ENCODE measurements around the gene IGF2. TPM values are rescaled to one million over a fixed set of nuclear protein-coding genes. Genes with fewer than 3 reads are reported as not detected.
"Not testable (repeated sequence)": the region's sequence is repeated elsewhere in the genome, so short reads cannot be mapped to it uniquely, and the experiment has no call there.

Gene IGF2
- total RNA-seq, 1 experiment from 2014 or later: 0.35 TPM

DNA sequence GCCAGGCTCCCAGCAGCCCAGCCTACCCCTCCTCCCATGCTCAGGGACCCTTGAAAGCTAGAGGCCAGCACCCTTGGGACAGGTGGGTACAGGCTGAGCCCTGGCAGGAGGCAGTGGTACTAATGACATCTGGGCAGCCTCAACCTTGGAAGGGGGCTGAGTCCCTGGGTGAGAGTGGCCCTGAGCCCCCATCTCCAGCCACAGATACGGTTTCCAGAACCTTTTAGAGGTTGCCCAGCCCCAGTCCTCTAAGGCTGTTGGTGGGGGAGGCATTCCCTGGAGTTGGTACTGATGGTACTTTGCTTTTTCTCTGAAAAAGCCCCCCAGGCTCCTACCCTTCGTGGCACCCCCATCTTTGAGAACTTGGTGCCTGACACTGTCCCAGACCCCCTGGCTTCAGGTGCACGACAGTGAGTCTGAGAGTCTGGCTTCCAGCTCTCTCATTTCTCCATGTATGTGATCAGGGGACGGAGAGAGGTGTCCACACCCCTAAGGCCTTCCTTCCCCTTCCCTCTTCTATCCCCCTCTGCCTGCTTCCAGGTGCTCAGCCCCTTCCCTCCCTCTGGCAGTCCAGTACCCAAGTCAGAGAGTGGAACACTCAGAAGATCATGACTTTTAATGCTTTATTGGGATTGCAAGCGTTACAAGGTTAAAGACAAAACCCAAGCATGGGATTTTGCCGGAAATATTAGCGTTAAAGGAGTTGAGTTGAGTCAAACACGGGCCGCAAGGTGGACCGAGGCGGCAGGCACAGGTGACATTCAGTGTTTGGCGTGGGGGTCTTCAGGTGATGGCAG, 10.5 kb downstream of the IGF2 start:
- BruUV-seq (replicated peaks): no TSS peak
- intact Hi-C loops (cut with micrococcal nuclease): no loop called here
- Mint-ChIP-seq H3K36me3 (ENCODE audit: insufficient read depth, unreplicated experiment) (peaks cover 9% of the 10 kb centered on the region), H3K4me3 (ENCODE audit: unreplicated experiment) (no peak overlapping the region), H3K9me3 (ENCODE audit: unreplicated experiment) (peaks cover 13% of the 10 kb centered on the region), H3K27ac (ENCODE audit: low read depth, unreplicated experiment) (no peak overlapping the region), H3K27me3 (ENCODE audit: insufficient read depth, unreplicated experiment) (peaks cover 77% of the 10 kb centered on the region), H3K4me1 (ENCODE audit: insufficient read depth, unreplicated experiment) (no peaks in the 10 kb centered on the region)
- DNase-seq (ENCODE audit: unreplicated experiment): no peak
- no peak for TF ChIP-seq CTCF (IDR thresholded peaks at IDR 0.05; ENCODE audit: unreplicated experiment)
- ChIA-PET CTCF (interaction anchor here (1.0 to 1.2 kb wide), 2 partner anchors 22 to 23 kb away, joined by 4 read pairs; no protein-coding TSS in a partner anchor), POLR2A (interaction anchor here (0.7 kb wide), 1 partner anchor 8 kb away, joined by 3 read pairs; no protein-coding TSS in a partner anchor)

GRCh38 chr11:2128130-2128510, 11.1 kb downstream of the IGF2 start:
- H3K36me3 Mint-ChIP-seq (ENCODE audit: insufficient read depth, unreplicated experiment): peaks cover 9% of the 10 kb centered on the region
- no TSS peak for BruUV-seq (replicated peaks)
- no peak for TF ChIP-seq CTCF (IDR thresholded peaks at IDR 0.05; ENCODE audit: unreplicated experiment)
- intact Hi-C loops (cut with micrococcal nuclease): no loop called here
- H3K27ac Mint-ChIP-seq (ENCODE audit: low read depth, unreplicated experiment): no peak overlapping the region
- ChIA-PET CTCF (interaction anchor here (1.0 to 1.3 kb wide), 2 partner anchors 23 to 92 kb away, joined by 4 read pairs; no protein-coding TSS in a partner anchor), POLR2A (no interaction called here)
- H3K4me1 Mint-ChIP-seq (ENCODE audit: insufficient read depth, unreplicated experiment): no peaks in the 10 kb centered on the region
- no peak overlapping the region for H3K4me3 Mint-ChIP-seq (ENCODE audit: unreplicated experiment)
- no peak for DNase-seq (ENCODE audit: unreplicated experiment)
- peaks cover 71% of the 10 kb centered on the region for H3K27me3 Mint-ChIP-seq (ENCODE audit: insufficient read depth, unreplicated experiment)
- peaks cover 13% of the 10 kb centered on the region for H3K9me3 Mint-ChIP-seq (ENCODE audit: unreplicated experiment)

DNA sequence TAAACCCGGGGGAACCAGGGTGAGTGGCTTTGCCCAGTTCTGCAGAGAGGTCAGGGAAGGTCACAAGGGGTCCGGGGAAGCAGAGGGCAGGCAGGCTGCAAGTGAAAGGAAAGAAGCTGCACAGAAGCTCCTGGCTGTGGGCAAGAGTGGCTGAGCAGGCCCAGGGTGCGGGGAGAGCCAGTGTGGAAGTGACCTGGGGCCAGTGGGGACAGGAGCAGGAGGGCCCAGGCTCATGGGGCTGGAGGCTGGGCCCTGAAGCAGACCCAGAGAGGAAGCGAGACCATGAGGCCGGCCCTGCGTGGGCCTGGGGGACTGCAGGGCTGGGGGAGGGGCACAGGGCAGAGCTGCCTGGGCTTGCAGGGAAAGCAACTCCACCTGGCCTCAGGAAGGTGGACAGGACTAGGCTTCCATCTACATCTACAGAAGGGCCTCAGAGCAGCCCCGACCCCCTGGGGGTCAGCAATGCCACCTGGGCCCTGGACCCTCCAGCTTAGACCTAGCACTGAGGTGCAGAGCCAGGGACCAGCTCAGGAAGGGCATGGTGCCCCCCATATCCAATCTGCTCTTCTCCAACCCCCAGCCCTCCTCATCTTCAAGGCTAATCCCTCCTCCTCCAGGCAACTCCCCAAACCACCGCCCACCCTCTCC, 11.6 kb downstream of the IGF2 start:
- Mint-ChIP-seq H3K27me3 (ENCODE audit: insufficient read depth, unreplicated experiment) (peaks cover 66% of the 10 kb centered on the region), H3K36me3 (ENCODE audit: insufficient read depth, unreplicated experiment) (peaks cover 9% of the 10 kb centered on the region), H3K4me3 (ENCODE audit: unreplicated experiment) (no peak overlapping the region), H3K4me1 (ENCODE audit: insufficient read depth, unreplicated experiment) (no peaks in the 10 kb centered on the region), H3K27ac (ENCODE audit: low read depth, unreplicated experiment) (no peak overlapping the region), H3K9me3 (ENCODE audit: unreplicated experiment) (peaks cover 13% of the 10 kb centered on the region)
- ChIA-PET CTCF (interaction anchor here (1.0 to 1.3 kb wide), 2 partner anchors 23 to 91 kb away, joined by 4 read pairs; no protein-coding TSS in a partner anchor), POLR2A (no interaction called here)
- intact Hi-C loops (cut with micrococcal nuclease): no loop called here
- no peak for DNase-seq (ENCODE audit: unreplicated experiment)
- BruUV-seq (replicated peaks): no TSS peak
- TF ChIP-seq CTCF (IDR thresholded peaks at IDR 0.05; ENCODE audit: unreplicated experiment): no peak

GRCh38 chr11:2126520-2127085, 12.6 kb downstream of the IGF2 start:
- H3K4me1 Mint-ChIP-seq (ENCODE audit: insufficient read depth, unreplicated experiment): no peaks in the 10 kb centered on the region
- peaks cover 13% of the 10 kb centered on the region for H3K9me3 Mint-ChIP-seq (ENCODE audit: unreplicated experiment)
- CTCF ChIA-PET: interaction anchor here (1.3 kb wide), 1 partner anchor 90 kb away, joined by 4 read pairs; no protein-coding TSS in a partner anchor
- H3K27me3 Mint-ChIP-seq (ENCODE audit: insufficient read depth, unreplicated experiment): peaks cover 59% of the 10 kb centered on the region
- no peak for TF ChIP-seq CTCF (IDR thresholded peaks at IDR 0.05; ENCODE audit: unreplicated experiment)
- H3K4me3 Mint-ChIP-seq (ENCODE audit: unreplicated experiment): no peak overlapping the region
- POLR2A ChIA-PET: no interaction called here
- no peak for DNase-seq (ENCODE audit: unreplicated experiment)
- intact Hi-C loops (cut with micrococcal nuclease): no loop called here
- no TSS peak for BruUV-seq (replicated peaks)
- peaks cover 5% of the 10 kb centered on the region for H3K36me3 Mint-ChIP-seq (ENCODE audit: insufficient read depth, unreplicated experiment)
- H3K27ac Mint-ChIP-seq (ENCODE audit: low read depth, unreplicated experiment): no peak overlapping the region

- H3K27ac Mint-ChIP-seq (ENCODE audit: low read depth, unreplicated experiment); H3K4me3 Mint-ChIP-seq (ENCODE audit: unreplicated experiment); H3K36me3 Mint-ChIP-seq (ENCODE audit: insufficient read depth, unreplicated experiment); DNase-seq (ENCODE audit: unreplicated experiment); BruUV-seq (replicated peaks); H3K4me1 Mint-ChIP-seq (ENCODE audit: insufficient read depth, unreplicated experiment); intact Hi-C loops (cut with micrococcal nuclease); POLR2A ChIA-PET: not testable (repeated sequence)
- CTCF ChIA-PET: interaction anchor here (0.8 to 2.2 kb wide), 2 partner anchors 27 to 472 kb away, joined by 4 to 6 read pairs; no protein-coding TSS in a partner anchor
- peaks cover 66% of the 10 kb centered on the region for H3K27me3 Mint-ChIP-seq (ENCODE audit: insufficient read depth, unreplicated experiment)
- H3K9me3 Mint-ChIP-seq (ENCODE audit: unreplicated experiment): peaks cover 13% of the 10 kb centered on the region
These were observed 14.3 kb downstream of the IGF2 start for GRCh38 chr11:2124736-2125484.

Data from MCF 10A (cell line).